GM19463 (cell line): ENCODE measurements around the gene GLIS2.

Experiments used
- ATAC-seq: cut with Tn5 transposase; IDR thresholded peaks from one replicate; pipeline ENCODE4 v1.9.1; 2021; ENCODE audit warnings: mild to moderate bottlenecking, moderate library complexity; ENCODE audit not compliant: unreplicated experiment

GLIS2 gene

DNA sequence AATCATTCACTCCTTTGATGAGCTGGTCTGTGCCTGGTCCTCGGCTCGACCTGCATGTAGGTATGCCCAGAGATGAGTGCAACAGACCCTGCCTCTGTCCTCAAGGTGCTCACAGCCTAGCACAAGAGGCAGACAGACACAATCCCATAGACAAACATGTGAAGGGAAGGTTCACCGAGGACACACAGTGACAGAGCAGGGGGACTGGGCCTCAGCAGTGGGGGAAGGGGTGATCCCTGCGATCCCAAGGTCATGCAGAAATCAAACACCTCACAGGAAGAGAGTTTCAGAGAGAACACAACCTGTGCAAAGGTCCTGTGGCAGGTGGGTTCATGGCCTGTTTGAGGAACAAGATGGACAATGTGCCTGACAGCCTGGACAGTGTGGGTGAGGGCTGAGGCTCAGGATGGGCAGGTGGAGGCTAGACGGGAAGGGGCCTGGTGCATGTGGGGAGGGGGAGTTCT lies 51.6 kb downstream of the GLIS2 start:
- ATAC-seq = no peak

- ATAC-seq = no peak
Measured at GRCh38 chr16:4369007-4369733, 53.3 kb downstream of the GLIS2 start.

- ATAC-seq = no peak
Measured at GRCh38 chr16:4370151-4370550, 54.3 kb downstream of the GLIS2 start.

DNA sequence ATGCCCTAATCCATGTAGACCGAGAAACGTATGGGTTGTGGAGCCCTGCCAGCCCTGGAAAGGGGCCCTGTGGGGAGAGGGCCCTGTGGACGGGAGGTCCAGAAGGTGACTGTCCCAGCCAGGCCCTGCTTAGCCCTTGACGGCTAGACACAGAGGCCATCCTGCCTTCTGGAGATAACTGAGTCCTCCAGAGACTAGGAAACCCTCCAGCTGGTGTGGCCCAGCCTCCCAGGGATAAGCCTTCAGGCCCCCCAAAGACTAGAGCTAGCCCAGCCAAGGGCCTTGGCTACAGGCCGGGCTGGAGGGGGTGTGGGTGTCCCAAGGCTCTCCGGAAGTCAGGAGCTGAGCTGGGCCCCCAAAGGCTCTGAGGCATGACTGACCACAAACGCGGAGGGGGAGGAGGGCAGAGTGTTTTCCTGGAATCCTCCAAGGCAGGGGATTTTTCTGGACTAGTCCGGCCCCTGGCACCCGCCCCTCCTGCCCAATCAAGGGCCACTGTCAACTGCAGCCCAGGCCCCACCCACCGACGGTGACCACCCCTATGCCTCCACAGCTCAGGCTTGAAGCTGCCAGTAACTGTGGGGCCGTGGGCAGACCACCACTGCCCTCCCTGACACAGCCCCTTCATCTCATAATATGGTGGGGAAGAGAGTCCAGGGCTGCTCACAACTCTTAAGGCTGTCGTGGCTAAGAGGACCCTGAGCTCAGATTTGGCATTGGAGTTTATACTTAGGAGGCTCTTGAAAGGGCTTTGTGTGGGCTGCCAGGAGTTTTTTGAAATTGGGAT lies 54.9 kb downstream of the GLIS2 start:
- ATAC-seq = no peak

- ATAC-seq = peak; percentile 79
Measured at GRCh38 chr16:4371357-4372000, 55.6 kb downstream of the GLIS2 start, which contains the start of gene VASN. TSS of gene VASN (plus strand) at chr16:4371848. CDS start at chr16:4380878, 9,030 bp downstream.

DNA sequence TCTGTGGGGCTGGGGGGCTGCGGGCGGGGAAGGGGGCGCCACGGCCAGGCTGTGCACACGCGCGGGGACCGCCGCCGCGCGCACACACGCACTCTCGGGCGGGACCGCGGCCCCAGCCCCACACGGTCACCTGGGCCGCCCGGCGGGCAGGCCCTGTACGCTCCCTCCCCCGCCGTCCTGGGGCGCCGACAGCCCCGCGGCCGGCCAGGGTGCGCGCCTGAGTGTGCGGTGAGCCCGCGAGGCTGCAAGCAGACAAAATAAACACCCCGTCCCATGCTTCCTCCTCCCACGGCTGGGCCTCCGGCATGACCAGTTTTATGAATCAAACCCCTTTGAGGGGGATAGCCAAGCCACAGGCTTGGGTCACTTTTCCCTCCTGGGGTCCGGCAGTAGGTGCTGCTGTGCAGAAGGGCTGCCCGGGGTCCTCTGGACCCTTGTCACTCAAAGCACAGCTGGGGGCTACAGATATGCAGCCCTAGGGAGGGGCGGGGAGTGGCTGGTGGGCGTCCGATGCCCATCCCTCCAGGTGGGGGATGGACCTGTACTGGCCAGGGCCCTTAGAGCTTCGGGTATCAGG lies 56.2 kb downstream of the GLIS2 start:
- peak; percentile 33 for ATAC-seq

DNA sequence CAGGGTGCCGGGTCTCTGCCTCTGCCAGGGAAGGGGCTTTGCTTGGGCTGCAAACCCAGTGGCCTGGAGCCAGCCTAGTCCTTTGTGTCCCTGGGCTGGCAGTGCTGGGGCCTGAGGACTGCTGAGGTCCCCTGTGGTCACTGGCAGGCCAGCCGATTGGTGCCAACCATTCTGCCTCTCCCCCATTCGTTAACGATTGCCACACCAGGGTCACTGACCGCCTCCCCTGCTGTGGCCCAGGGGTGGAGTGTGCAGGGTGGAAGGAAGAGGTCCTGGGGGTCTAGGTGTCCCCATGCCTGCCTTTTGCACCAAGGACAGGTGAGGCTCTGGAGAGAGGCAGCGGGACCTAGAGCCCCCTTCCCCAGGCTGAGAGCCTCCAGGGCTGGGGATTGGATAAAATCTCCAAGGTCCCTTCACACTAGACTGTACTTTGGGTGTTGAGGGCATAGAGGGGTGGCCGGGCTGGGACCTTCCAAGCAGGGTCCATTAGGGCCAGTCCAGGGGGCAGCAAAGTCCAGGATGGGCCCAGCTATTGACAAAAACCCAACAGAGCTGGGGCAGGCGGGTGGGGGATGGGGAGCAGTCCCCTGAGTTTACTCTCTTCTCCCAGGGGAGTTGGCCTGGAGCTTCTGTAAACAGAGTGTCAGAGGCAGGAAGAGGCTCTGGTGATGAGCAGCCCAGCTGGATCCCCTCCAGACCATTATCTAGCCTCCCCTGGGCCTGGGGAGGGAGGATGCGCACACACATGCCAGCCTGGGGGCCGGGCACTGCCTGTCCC lies 56.9 kb downstream of the GLIS2 start:
- no peak for ATAC-seq

GRCh38 chr16:4373356-4373908 lies 57.6 kb downstream of the GLIS2 start:
- no peak for ATAC-seq

DNA sequence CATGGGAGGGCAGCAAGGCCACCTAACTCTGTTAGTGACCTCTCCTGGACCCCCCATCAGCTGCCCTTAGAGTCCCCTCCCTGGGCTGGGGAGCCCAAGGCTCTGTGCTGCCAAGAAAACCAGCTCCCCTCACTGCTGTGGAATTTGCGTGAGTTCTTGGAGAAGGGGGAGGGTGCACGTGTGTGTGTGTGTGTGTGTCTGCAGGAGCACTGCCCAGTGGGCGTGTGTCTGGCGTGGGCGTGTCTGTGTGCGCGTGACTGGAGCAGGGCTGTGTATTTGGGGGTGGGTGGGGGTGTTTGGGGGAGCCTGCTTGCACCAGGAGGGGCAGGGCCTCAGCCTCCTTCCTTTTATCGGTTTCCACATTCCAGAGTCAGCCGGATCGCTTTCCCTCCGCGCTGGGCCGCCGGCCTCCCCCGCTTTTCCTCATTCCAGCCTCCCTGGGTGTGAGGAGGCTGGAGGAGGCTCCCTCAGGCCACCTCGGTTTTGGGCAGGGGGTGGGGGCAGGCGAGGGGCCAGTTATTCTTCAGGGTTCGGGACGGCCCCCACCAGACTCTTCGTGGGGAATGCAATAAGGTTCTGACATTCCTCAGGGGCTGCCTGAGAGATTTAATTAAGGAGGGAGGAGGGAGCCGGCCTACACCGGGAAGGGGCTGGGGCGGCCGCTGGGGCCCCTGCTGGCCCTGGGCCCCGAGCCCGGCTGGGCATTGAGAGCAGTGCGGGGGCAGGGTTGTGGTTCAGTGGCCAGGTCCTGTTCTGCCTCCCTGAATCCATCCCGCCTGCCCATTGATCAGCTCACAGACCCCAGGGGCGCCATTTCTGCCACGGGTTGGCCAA lies 58.3 kb downstream of the GLIS2 start:
- no peak for ATAC-seq

DNA sequence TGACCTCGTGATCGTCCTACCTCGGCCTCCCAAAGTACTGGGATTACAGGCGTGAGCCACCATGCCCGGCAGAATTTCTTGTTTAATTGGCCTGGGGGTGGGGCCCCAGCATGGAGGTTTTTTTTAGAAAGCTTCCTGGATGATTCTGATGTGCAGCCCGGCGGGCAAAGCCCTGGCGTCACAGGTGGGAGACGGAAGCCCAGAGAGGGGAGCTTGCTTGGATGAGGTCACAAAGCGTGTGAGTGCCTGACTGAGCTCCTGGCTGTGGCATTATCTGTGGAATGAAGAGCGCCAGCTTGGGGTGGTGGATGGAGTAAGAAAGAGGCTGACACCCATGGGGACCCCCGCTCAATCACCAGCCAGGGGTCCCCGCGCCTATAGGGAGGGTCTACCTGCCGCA lies 59.9 kb downstream of the GLIS2 start:
- ATAC-seq = no peak

DNA sequence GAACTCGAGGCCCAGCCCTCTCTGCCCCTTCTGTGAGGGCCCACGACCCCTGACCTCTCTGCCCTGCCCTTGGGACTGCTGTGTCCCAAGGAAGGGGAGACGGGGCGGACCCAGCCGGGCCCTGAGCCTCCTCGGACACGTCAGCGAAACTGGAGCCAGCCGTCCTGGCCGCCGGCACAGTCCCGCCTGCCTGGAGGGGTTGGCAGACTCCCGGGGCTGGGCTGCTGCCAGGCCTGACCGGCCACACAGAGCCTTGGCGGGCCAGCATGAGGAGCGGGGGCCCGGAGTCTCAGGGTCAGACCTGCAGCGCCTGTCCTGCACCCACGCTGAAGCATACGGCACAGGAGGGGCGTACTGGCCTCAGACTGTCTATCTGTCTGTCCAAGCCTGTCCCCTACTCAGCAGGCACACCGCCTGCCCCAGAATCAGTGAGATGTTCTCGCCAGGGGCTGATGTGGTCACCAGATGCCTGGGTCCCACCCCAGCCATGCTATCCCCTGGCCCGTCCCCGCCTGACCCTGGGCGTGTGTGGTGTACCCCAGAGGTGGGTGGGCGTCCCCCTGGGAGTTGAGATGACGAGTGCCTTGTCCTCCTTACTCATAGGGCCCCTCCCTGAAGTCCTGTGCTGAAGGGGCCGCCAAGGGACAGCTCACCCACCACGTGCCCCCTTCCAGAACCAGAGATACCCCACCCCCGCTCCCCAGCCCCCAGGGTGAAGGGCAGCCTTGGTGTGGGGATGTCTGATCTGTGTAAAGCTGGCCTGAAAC lies 60.4 kb downstream of the GLIS2 start:
- no peak for ATAC-seq

- ATAC-seq = no peak
Measured at GRCh38 chr16:4376893-4377572, 61.2 kb downstream of the GLIS2 start.

DNA sequence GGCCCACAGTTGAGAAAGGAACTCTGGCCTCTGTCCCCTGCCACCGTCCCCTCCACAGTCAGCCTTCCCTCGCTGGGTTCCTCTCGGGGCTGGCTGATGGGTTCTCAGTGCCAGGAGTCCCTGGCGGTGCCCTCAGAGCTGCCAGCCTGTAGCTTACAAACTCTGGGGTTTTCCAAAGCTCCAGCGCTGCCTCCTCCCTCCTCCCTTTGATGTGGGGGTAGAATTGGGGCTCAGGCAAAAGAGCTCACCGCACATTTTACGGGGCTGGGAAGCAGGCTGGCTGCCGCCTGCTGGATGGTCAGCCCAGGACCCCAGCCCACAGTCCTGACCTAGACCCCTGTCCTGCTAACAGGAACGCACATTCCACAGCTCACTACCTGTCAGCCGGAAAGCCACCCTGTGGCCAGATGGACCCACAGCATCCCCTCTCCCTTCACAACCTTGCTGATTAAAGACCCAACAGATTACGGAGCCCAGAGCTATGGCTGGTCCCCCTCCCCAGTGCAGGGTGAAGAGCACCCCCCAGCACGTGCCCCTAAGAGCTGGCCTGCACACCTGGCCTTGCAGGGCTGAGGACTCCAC lies 61.8 kb downstream of the GLIS2 start:
- ATAC-seq = no peak

- no peak for ATAC-seq
Measured at GRCh38 chr16:4378161-4378666, 62.3 kb downstream of the GLIS2 start.

- ATAC-seq = no peak
Measured at GRCh38 chr16:4378999-4379690, 63.3 kb downstream of the GLIS2 start.

DNA sequence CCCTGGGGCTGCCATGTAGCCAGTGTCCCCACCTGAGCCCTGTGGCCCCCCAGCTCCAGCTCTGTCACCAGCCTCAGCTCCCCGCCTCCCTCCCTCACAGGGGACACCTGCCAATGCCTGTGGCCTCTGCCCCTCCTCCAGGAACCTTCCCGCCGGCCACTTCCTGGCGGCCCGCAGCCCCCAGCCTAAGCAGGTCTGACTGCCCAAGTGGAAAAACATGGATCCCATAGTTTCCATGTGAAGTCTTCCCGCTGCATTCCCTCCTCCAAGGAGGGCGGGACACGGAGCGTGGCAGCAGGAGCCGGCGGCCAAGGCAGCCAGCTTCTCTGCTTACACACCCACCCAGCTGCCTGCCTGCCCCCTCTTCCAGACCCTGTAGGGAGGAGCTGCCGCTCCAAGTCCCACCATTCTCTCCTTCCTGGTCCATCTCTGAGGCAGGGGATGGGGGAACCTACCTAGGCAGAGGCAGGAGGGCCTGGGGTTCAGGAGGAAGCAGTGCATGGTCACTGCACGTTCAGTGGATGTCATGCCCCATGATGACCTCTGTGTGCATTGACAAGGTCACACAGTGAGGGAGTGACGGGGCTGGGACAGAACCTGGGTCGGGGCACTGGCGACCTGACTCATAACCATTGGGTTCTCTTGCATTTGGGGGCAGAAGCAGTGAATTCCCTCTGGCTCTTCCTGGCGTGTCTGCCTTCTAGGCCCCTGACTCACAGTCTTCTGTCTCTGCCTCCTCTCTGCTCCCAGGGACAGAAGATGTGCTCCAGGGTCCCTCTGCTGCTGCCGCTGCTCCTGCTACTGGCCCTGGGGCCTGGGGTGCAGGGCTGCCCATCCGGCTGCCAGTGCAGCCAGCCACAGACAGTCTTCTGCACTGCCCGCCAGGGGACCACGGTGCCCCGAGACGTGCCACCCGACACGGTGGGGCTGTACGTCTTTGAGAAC lies 64.5 kb downstream of the GLIS2 start:
- no peak for ATAC-seq
